DMS79 treated with DMSO at 0.1 percent for 48 hours (cell line): Measurements from ENCODE around the gene ALKBH4.
"Not testable (repeated sequence)": the region's sequence is repeated elsewhere in the genome, so short reads cannot be mapped to it uniquely, and the experiment has no call there.

Experiments
- DNase-seq: peaks from one replicate; lab custom pipeline; 2025; lab: John Stamatoyannopoulos, UW

The ALKBH4 gene, protein sequence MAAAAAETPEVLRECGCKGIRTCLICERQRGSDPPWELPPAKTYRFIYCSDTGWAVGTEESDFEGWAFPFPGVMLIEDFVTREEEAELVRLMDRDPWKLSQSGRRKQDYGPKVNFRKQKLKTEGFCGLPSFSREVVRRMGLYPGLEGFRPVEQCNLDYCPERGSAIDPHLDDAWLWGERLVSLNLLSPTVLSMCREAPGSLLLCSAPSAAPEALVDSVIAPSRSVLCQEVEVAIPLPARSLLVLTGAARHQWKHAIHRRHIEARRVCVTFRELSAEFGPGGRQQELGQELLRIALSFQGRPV

DNA sequence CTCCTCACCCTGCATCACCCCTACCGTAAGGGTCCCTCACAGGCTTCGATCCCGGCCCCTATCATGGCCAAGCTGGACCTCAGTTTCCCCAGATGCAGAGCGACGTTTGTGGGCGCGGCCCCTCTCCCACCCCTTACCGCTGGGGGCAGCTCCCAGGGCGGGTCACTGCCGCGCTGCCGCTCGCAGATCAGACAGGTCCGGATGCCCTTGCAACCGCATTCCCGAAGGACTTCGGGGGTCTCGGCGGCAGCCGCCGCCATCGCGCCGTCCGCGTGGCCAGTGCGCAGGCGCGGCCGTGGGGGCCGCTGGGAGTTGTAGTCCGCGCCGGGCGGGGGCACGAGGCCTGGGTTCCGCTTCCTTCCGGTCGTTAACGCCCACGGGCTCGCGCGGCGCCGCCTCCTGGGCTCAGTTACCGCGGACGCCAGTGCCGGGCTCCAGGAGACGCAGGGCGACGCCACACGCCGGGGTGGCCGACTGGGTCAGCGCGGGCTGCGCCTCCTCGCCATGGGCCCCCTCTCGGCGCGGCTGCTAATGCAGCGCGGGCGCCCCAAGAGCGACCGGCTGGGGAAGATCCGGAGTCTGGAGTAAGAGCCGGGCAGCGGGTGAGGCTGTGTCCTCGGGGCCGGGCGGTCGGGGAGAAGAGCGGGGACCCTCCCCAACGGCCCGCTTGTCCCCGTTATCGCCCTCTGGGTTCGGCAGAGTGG lies at the start of gene ALKBH4, which contains the start of gene LRWD1:
TSS of gene ALKBH4 (minus strand) at position 287 of the 704 bp plus-strand sequence. CDS start at position 260, 27 bp downstream.
TSS of gene LRWD1 (plus strand) at position 408 of the 704 bp plus-strand sequence. CDS start at position 505, 97 bp downstream.
- DNase-seq, result peak; percentile 81

DNA sequence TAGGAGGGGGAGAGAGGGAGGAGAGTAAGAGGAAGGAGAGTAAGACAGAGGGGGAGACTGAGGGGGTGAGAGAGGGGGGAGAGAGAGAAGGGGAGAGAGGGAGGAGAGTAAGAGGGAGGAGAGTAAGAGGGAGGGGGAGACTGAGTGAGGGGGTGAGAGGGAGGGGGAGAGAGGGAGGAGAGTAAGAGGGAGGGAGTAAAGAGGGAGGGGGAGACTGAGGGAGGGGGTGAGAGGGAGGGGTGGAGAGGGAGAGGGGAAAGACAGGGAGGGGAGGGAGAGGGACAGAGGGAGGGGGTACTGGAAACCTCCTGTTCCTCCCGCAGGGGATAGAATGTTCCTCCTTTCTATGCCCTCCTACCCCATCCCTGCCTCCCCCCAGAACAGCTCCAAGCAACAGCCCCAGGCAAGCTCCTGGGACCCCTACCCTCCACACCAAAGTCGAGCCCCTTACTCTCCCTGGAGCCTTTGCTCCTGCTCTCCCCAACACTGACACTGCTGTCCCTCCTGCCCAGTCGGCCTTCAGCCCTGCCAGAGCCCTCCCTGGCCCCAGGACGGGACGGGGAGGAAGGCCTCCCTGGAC lies 48.1 kb upstream of the ALKBH4 start:
- DNase-seq, result not testable (repeated sequence)

DNA sequence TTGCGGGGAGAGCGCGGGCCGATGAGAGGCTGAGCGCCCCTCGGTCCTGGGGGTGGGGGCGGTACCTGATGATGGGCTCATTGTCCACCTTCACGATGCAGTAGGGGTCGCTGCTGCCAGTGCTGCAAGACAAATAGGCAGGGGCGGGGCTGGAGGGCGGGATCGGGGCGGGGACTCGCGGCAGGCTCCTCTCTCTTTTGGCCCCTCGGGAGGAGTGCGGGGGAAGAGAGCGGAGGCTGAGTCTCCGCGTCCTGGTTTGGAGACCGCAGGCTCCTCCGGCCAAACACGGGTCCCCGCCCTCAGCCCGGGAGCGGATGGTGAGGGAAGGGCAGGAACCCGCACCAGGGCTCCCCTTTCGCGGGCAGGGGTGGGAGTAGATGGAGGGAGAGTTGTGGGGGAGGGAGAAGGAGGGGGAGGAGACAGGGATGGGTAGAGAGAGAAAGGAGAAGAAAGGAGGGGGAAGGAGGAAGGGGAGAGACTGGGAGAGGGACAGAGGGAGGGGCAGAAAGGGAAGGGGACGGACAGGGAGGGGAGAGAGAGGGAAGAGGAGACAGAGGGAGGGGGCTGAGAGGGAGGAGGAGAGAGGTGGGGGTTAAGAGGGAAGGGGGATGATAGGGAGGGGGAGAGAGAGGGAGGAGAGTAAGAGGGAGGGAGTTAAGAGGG lies 47.3 kb upstream of the ALKBH4 start:
- DNase-seq, result not testable (repeated sequence)

DNA sequence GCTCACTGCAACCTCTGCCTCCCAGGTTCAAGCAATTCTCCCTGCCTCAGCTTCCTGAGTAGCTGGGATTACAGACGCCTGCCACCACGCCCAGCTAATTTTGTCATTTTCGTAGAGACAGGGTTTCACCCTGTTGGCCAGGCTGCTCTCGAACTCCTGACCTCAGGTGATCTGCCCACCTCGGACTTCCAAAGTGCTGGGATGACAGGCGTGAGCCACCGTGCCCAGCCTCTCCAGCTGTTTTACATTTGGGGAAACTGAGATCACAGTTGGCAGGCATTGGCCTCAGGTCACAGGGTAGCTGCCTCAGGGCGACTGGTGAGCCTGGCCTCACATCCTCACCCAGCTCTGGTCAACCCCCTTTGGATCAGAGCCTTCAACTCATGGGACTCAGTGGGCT lies 45.9 kb upstream of the ALKBH4 start:
- DNase-seq, result not testable (repeated sequence)

DNA sequence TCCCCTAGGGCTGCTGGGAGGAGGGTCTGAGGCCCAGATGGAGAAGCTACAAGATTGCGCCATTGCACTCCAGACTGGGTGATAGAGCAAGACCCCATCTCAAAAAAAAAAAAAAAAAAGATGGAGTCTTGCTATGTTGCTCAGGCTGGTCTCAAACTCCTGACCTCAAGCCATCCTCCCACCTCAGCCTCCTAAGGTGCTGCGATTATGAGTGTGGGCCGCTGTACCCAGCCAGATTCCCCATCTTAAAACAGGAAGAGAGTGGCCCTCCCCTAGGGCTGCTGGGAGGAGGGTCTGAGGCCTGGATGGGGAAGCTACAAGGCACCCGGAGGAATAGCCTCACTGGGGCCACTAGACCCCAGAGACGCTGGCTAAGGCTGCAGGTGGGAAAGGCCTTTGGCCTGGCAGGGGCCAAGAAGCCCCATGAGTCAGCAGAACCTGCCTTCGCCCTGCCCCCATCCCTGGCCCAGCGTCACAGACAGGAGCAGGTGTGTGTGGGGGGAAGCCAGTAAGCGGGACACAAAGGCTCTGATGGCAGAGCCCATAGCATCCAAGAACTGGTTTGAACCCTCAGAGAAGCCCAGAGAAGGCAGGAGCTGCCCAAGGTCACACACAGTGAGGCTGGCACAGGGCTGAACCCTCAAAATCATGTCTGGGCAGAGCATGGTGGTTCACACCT lies 42.9 kb upstream of the ALKBH4 start:
- not testable (repeated sequence) for DNase-seq

DNA sequence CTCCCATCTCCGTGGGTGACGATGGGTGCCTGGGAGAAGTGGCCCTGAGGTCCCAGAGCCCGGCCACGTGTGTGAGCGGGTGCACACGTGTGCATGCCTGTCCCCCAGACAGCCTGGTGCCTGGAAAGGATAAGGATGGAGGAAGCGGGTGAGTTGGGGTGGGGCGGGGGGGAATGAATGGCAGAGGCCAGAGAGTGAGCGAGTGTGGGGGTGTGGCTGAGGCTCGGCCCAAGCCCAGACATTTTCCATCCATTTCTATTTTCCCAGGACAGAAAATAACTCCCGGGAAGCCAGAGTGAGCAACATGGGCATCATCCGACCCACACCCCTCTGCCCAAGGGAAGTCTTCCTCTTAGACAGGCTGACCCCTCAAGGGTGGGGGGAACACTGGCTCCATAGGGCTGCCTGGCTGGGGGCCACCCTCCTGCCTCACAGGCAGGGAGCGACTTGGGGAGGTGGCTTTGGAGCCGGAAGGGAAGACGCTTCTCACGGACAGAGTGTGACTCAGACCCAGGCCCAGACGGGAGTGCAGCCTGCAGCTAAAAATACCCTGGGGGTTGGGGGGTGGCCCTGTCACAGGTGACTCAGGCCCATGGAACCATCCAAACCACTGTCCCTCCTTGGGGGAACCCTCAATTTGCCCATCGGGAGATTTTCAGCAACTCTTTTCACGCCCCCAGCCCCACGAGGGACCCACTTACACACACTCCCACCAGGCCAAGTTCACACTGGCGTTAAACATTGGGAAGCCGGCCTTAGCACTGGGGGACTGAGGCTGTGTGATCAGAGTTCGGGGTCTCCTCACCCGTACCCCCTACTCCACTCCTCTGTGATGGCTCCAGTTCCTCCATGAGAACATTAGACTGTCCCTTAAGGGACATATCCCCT lies 40.9 kb upstream of the ALKBH4 start:
- DNase-seq, result not testable (repeated sequence)

DNA sequence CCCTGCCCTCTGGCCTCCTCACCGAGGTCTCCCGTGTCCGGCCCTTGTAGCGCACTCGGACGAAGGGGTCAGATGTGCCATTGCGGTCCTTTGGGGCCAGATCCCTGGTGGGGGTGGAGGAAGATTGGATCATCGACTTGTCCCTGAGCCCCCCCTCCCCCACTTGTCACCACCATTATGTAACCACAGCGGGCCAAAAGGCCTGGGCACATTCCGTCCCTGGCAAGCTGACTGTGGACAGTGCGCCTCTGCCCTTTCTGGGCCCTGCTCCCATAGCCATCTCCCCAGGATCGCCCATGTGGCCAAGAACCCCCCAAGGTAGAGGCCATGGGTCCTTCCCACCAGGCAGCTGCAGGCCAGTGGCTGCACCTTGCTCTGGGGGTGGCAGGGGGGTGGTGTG lies 38.5 kb upstream of the ALKBH4 start:
- not testable (repeated sequence) for DNase-seq

DNA sequence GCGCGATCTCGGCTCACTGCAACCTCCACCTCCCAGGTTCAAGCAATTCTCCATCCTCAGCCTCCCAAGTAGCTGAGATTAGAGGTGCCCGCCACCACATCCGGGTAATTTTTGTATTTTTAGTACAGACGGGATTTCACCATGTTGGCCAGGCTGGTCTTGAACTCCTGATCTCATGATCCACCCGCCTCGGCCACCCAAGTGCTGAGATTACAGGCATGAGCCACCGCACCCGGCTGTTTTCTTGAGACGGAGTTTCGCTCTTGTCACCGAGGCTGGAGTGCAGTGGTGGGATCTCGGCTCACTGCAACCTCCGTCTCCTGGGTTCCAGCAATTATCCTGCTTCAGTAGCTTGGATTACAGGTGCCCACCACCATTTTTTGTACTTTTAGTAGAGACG lies 33.7 kb upstream of the ALKBH4 start:
- not testable (repeated sequence) for DNase-seq

DNA sequence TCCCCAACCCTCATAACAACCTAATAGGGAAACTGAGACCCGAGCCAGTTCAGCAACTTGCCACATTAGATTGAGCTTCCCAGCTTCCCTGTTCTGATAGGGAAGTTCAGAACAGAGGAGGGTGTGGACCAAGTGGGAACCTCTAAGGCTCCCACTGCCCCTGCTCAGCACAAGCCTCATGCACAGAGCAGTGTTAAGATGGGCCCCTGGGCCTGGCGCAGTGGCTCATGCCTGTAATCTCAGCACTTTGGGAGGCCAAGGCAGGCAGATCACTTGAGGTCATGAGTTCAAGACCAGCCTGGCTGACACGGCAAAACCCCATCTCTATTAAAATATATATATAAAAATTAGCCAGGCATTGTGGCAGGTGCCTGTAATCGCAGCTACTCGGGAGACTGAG lies 32.6 kb upstream of the ALKBH4 start:
- DNase-seq, result not testable (repeated sequence)

DNA sequence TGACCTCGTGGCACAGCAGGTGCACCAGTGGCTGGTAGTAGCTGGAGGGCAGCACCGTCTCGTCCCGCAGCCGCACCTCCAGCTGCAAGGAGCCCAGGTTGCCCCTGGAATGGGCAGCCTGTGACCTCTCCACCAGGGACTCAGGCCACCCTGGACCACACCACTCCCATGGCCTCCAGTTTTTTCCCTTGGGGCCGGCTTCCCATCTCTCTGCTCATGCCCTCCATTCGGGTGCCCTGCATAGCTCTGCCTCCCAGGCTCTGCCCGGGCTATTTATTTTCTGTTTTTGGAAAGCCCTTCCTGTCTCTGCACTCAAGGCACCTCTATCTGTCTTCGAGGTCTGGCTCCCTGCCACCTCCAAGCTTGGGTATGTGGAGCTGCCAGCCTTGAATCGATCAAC lies 32.2 kb upstream of the ALKBH4 start:
- DNase-seq, result not testable (repeated sequence)

DNA sequence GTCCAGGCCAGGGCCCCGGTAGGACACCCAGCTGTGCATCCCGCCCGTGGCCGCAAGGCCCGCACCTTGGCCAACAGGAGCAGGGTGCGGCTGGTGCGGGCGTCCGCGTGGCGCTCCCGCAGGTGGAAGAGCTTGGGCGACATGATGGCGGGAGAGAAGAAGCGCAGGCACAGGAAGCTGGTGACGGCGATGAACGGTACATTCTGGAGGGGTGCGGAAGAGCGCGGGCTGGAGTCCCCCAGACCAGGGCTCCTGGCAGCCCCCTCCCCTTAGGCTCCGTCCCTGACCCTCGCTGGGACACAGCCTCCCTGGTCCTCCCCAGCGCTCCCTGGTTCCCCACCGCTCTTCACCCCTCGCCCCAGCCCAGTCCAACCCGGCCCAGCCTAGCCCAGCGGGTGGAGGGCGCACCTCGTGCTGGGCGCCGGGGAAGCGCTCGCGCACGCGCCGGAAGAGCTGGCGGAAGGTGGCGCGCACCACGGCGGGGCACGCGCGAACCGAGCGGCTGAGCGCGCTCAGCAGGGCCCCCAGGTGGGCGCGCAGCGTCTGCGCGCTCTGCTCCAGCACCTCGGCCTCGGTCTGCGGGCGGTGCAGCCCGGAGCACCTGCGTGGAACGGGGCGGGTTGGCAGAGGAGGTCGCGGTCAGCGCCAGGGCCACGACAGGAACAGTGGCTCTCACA lies 29.9 kb upstream of the ALKBH4 start:
- not testable (repeated sequence) for DNase-seq

DNA sequence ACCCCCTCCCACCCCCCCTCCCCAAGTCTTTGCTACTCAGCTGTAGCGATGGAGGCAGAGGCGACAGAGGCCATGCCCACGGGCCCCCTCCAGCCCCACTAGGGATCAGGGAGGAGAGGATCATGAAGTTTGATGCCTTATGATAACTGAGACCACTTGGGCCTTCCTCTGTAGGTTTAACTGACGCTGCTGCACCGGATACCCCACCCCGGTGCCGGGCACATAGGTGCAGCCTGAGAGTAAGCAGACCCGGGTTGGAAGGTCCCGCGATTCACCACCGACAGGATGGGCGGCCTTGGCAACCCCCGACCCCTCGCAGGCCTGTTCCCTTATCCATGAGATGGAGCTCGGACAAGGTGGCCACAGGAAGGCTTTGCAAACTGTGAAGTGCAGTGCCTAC lies 29.4 kb upstream of the ALKBH4 start:
- DNase-seq, result not testable (repeated sequence)

DNA sequence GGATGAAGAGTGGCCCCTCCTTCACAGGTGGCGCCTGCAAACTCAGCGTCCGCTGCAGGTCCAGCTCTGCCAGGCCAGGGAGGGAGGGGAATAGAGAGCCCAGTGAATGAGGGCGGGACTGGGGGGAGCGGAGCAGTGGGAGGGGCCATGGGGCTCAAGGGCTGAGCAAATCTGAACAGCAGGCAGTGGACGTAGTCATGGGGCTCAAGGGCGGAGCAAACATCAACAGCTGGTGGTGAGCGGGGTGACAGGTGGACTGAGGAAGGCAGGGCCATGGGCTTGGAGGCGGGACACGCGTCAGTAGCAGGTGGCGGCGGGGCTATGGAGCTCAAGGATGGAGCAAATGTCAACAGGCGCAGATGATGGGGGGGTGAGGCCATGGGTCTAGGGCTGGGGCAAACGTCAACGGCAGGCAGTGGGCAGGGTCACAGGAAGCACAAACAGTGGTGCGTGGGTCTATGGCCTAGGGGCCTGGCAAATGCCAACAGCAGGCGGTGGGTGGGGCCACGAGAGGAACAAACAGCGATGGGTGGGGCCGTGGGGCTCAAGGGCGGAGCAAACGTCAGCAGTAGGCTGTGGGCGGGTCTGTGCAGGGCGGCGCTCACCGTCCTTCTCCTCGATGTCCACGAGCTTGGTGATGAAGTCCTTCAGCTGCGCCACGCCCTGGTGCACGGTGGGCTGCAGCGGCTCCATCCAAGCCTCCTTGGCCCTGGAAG lies 28.7 kb upstream of the ALKBH4 start:
- DNase-seq, result not testable (repeated sequence)

DNA sequence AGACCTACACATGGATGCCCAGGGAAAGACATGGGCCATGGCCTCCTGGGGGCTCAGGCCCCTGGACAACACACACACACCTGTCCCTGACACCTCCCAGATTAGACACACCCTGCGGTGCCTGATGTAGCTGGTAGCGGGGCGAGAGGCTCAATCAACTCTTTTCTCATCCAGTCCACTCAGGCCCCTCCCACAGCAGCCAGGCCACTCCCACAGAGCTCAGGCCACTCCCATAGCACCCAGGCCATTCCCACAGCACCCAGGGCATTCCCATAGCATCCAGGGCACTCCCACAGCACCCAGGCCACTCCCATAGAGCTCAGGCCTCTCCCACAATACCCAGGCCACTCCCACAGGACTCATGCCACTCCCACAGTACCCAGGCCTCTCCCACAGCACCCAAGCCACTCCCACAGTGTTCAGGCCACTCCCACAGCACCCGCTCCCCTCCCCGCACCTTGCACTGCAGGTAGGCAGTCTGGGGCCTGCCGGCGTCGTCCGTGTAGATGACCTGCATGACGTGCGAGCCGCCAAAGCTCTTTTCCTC lies 25.9 kb upstream of the ALKBH4 start:
- not testable (repeated sequence) for DNase-seq

DNA sequence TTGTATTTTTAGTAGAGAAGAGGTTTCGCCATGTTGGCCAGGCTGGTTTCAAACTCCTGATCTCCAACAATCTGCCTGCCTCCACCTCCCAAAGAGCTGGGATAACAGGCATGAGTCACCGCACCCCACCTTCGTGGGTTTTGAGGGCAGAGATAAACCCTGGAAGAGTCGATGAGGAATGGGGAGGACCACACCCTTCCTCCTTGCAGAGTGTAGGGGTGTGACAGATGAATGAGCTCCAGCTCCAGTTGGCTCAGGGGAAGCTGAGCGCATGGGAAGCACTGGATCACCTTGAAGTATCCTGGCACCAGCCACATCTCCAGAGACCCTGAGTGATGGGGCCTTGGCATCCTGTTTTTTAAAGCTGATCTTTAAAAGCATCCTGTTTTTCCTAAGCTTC lies 19.7 kb upstream of the ALKBH4 start:
- DNase-seq, result not testable (repeated sequence)

DNA sequence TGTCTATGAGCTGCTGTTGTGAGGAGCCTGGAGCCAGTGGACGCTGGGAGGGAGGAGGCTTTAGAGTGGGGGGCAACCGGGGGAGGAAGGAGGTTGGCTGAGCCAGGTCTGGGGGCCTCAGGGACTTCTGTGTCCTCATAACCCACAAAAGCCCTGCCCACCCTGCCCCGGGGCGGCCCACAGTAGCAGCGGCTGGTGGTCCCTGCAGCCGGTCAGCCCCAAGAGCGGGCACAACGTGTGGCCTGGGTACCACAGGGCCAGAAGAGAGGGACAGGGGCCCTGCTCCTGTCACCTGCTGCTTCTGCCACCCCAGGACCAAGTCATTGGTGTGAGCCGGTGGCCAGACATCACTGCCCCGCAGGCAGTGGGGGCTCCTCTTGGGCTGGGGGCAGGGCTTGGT lies 17.3 kb upstream of the ALKBH4 start:
- DNase-seq, result not testable (repeated sequence)

DNA sequence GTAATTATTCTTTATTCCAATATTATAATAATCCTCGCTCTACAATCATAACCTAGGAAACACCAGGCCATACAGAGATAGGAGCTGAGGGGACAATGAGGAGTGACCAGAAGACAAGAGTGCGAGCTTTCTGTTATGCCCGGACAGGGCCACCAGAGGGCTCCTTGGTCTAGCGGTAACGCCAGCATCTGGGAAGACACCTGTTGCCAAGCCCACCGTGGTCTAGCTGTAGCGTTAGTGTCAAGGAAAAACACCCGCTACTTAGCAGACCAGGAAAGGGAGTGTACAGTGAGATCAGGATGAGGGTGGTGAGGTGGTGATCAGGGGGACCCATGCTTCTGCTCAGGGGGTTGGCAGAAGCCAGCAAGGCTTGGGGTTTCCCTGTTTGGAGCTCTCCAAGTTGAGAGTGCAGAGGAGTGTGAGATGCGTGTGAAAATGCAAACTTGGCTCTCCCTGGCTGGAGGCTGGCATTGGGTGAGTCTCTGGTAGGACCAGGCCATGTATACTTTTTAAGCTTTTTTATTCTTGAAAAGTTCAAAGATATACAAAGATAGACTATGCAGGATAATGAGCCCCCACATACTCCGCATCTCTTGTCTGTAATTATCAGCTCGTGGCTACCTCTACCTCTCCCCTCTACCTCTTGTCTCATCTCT lies 15.4 kb upstream of the ALKBH4 start:
- not testable (repeated sequence) for DNase-seq

DNA sequence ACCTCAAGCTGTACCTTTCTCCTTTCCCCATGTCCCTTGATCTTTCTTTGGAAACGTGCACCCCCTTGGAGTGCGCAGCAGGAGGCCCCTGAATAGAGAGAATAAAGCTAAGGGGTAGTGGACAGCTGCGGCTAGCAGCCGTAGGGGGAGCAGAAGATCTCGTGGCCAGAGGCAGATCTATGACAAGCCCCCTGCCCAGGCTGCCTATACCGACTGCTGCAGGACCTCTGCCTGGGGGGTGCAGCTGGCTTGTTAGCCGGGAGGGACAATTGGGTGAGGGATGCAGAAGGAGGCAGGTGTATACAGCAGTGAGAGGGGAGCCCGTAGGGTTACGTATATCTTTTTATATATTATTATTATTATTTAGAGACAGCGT lies 14.5 kb upstream of the ALKBH4 start:
- not testable (repeated sequence) for DNase-seq
